Measurements from ENCODE around the gene BCKDHB.
"Not testable (repeated sequence)": the region's sequence is repeated elsewhere in the genome, so short reads cannot be mapped to it uniquely, and the experiment has no call there.

The BCKDHB gene

GRCh38 chr6:80268865-80269730 is 162.6 kb downstream of the BCKDHB start:
- no peak for DNase-seq

GRCh38 chr6:80271074-80271473 is 164.6 kb downstream of the BCKDHB start:
- no peak for DNase-seq

DNA sequence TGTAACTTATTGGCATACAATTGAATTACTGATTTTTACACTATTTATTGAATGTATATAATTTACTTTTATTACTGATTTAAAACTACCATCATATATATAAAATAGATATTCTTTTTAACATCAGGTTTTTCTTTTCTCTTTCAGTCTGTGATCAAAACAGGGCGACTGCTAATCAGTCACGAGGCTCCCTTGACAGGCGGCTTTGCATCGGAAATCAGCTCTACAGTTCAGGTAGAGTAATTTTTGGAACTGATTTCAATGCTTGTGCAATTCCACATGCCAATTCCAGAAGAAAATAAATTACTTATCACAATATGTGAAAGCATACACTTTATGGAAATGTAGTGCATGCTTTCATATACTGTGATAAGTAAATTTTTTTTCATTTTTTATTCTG is 166.5 kb downstream of the BCKDHB start:
- no peak for DNase-seq

- no peak for DNase-seq
Observed at GRCh38 chr6:80276861-80277260, 170.4 kb downstream of the BCKDHB start.

GRCh38 chr6:80277501-80277900 is 171.0 kb downstream of the BCKDHB start:
- no peak for DNase-seq

- no peak for DNase-seq
Observed at GRCh38 chr6:80280262-80281010, 174.0 kb downstream of the BCKDHB start.

DNA sequence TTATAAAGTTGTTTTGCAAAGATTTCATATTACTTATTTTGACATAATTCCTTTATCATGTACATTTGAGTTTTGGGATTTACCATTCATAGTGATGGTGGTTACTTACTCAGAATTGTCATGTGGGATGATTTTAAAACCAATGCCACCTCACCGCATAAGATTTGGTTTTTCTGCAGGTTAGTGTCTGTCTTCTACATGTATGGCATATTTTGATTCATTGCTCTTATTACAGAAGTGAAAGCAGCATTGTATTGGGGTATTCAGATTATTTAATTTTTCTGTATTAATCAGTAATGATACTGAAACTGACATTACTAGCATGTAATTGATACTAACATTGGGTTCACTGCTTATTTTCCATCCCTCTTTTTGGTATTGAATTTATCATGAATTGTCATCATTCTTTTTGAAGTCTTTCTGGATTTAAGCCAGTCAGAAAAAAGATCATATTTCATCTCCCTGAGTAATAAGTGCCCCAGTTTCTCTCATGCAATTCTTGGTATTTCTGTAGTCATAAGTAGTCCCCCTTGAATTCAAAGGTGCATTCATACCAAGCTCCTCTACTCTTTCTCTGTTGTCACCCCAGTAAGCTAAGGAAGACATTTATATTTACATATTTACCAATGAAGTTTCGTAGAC is 176.6 kb downstream of the BCKDHB start:
- no peak for DNase-seq

DNA sequence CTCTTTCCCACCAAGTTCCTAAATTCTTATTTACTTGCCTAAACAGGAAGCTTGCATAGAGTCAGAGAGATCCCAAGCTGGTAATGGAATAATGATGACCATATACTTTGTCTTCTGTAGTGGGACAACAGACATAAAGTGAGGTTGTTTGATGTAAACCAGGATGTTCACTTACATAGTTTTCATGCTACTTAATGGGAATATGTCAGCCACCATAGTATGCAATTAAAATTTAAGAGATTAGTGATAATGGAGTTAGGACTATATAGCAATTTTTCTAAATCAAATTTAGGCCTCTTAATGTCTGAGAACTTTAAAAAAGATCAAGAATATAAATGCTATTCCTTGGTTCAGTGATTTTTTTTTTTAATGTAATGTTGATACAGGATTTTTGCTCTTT is 180.6 kb downstream of the BCKDHB start:
- DNase-seq: no peak

DNA sequence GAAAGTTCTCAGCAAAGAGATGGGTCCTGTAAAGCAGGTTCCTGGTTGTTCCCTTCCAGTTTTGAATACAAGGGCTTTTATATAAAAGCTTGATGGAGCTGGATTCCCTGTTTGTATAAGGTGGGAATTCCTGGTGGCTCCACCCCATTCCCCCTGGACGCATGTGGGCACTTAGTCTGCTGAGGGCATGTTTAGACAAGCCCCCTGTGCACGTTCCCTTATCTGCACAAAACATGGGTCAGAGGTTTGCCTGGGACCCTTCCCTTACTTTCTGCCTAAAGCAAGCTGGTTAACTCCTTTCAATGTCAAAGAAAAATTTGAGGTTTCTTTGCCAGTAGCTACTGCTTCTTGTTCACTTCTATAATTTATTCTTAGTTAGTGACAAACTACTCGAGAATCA is 181.1 kb downstream of the BCKDHB start:
- DNase-seq: no peak

- DNase-seq: no peak
Observed at GRCh38 chr6:80289727-80290126, 183.3 kb downstream of the BCKDHB start.

GRCh38 chr6:80294531-80294930 is 188.1 kb downstream of the BCKDHB start:
- not testable (repeated sequence) for DNase-seq

- DNase-seq: no peak
Observed at GRCh38 chr6:80302716-80303115, 196.2 kb downstream of the BCKDHB start.

- no peak for DNase-seq
Observed at GRCh38 chr6:80304014-80304413, 197.5 kb downstream of the BCKDHB start.

DNA sequence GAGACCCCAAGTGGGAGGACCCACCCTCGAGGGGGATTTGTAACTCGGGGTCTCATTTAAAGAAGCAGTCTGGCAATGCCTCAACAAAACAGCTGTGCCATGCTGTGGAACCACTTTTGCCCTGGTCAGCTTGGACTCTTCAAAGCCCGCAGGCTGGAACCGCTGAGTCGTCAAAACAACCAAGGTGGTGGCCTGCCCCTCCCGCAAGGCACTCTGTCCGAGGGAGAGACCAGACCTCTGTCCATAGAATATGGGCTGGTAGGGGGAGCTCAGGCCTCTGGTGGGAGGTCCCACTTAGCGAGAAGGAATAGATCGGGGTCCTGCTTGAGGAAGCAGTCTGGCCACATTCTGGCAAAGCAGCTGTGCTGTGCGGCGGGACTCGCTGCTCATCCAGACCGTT is 208.1 kb downstream of the BCKDHB start:
- DNase-seq: no peak

GRCh38 chr6:80316686-80317231 is 210.3 kb downstream of the BCKDHB start:
- DNase-seq: no peak

DNA sequence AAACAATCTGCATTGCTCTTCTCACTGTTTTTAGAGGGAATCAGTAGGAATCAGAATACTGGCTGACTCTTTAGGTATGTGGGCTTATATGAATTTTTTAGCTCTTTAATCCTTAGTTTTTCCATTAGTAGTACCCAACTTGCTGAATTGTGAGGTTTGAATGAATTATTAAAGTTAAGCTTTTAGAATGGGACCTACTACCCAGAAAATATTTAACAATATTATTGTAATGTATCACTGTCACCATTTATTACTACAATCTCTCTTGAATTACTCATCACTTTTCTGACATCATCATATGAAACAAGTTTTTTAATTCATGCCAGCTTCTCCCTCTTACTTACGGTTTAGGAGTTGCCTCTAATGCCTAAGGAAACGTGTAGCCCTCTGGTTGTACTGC is 212.7 kb downstream of the BCKDHB start:
- no peak for DNase-seq

DNA sequence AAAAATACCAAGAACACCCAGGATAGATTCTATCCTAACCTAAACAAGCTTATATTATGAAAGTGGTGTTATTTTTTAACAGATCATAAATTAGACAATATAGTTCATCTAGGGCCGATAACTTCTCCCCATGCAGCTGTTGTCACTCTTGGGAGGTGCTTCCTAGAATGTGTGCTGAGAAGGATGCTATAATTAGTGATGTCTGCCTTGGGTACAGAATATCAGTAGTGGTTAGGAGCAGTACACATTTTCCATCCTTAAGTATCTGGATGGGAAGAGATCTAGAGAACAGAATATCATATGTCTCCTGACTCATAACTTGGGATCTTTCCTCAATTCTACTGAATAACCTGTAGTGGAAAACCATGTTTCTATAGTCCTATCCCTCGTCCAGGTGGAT is 214.5 kb downstream of the BCKDHB start:
- DNase-seq: no peak

GRCh38 chr6:80325742-80326141 is 219.3 kb downstream of the BCKDHB start:
- DNase-seq: no peak

DNA sequence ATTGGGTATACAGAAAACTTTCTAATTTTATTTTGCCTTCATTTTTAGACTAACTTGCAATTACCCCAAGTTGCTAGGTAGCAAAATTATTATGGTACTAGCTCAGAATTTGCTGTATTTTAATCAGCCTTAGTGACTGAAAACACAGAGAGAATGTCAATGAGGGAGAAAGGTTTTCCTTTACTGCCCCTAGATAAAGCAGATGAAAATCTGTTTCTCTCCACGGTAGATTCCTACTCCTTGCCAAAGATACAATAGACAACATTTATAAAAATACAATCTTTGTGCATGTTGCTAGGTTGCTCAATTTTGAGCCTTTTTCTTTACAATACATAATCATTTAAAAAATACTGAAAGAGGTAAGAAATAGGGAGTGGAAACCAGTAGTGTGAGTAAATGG is 222.2 kb downstream of the BCKDHB start:
- no peak for DNase-seq

DNA sequence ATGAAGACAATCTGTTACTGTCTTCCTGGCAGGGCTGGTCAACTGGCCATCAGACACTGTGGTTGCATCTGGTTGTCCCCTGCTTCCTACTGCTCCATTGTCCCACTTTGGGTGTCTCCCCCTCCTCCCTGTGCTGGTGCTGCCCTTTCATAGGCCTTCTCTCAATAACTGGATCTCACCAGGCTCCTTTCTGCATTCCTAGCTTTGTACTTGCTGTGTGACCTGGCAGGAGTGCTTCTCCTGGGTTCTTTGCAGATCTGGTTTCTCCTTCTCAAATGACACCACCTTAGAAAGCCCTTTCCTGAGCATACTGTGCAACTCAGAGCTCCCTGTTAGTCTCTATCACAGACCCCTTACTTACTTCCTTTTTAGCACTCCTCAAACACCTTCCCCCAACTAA is 223.0 kb downstream of the BCKDHB start:
- no peak for DNase-seq

GRCh38 chr6:80330961-80331360 is 224.5 kb downstream of the BCKDHB start:
- DNase-seq: no peak

GRCh38 chr6:80331522-80331921 is 225.1 kb downstream of the BCKDHB start:
- no peak for DNase-seq

DNA sequence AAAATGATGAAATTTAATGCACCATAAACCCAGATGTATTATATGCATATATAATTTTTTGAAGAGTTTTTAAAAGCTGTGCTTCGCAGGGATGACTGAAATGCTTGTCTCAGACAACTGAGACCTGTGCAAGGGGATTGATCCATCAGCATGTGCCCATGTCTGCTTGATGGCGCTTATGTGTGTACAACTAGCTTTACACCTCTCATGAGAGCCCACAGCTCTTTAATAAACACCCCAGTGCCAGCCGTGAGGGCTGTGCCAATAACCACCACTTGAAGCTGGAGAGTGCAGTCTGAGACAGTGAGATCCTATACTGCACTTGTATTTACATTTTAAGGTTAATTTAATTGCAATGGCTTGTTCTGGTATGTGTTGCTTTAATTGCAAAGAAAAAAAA is 225.5 kb downstream of the BCKDHB start:
- no peak for DNase-seq

DNA sequence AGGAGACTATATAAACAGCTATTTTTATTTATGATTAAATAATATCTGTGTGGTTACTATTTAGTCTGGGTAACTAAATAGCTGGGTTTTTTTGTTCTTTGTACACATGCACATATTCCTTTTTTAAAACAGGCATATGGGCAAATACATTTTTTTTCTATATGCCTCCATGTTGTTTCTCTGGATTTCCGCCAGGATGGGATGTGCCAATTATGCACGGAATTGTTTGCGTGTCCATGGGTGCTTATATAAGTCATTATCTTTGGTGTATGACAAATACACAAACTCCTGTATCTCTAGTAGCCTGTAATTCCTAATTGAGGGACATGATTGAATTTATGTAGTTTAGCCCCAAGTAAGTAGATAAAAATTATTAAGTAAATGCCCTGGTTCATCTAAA is 226.9 kb downstream of the BCKDHB start:
- no peak for DNase-seq

Measured in left hindlimb (tissue), 1 donor.